Keratinocyte (primary cell): Measurements from ENCODE around the gene ZCCHC7. TPM values are rescaled to one million over a fixed set of nuclear protein-coding genes. Genes with fewer than 3 reads are reported as not detected.
"Not testable (repeated sequence)": the region's sequence is repeated elsewhere in the genome, so short reads cannot be mapped to it uniquely, and the experiment has no call there.

ENCODE experiments used
- DNase-seq: peaks from one replicate; pipeline ENCODE4 v3.0.0-alpha.2; 2011; ENCODE audit warnings: low read depth, missing footprints, low spot score
- FAIRE-seq: peaks from 2 replicates; lab custom pipeline; 2011; peaks lifted over from hg19 to GRCh38; lab: Jason Lieb, UNC
- H2AFZ ChIP-seq: 2 replicates; pipeline ENCODE4 v1.6.0; 2012; ENCODE audit warnings: low read length, control low read depth, inconsistent platforms; ENCODE audit not compliant: control insufficient read depth
- H3K27ac ChIP-seq: 2 replicates; pipeline ENCODE4 v1.5.1; 2011; ENCODE audit warnings: low read length; ENCODE audit not compliant: control insufficient read depth, insufficient read depth
- H3K27me3 ChIP-seq: 3 replicates; pipeline ENCODE4 v1.6.0; 2011; ENCODE audit warnings: low read length; ENCODE audit not compliant: control insufficient read depth, insufficient read depth; ENCODE audit errors: extremely low read depth
- H3K36me3 ChIP-seq, 2 experiments: 2 replicates in 1 of 2; 3 replicates in 1 of 2; pipeline ENCODE4 v1.5.1; 2011; ENCODE audit warnings: low read length in 2 of 2, mild to moderate bottlenecking in 1 of 2; ENCODE audit not compliant: control insufficient read depth in 2 of 2, insufficient read depth in 2 of 2; ENCODE audit errors: extremely low read depth in 1 of 2
- H3K4me1 ChIP-seq: 3 replicates; pipeline ENCODE4 v1.5.1; 2011; ENCODE audit warnings: low read length; ENCODE audit not compliant: control insufficient read depth, insufficient read depth; ENCODE audit errors: extremely low read depth
- H3K4me2 ChIP-seq: 3 replicates; pipeline ENCODE4 v1.6.0; 2011; ENCODE audit warnings: low read depth, low read length; ENCODE audit not compliant: control insufficient read depth, insufficient read depth; ENCODE audit errors: extremely low read depth
- H3K4me3 ChIP-seq, 3 experiments: fragments of 200-600 bp in 1 of 3; sonication (generic) in 1 of 3; 2 replicates in 2 of 3; 3 replicates in 1 of 3; pipeline ENCODE4 v1.5.1; 2011 to 2016; ENCODE audit warnings: low read length in 3 of 3, mild to moderate bottlenecking in 3 of 3, control low read depth in 2 of 3, inconsistent platforms in 1 of 3, low read depth in 1 of 3, mixed read lengths in 1 of 3, mixed run types in 1 of 3, moderate library complexity in 1 of 3; ENCODE audit not compliant: control insufficient read depth in 2 of 3, insufficient read depth in 2 of 3; ENCODE audit errors: extremely low read depth in 1 of 3
- H3K79me2 ChIP-seq: 2 replicates; pipeline ENCODE4 v1.6.0; 2012; ENCODE audit warnings: low read length; ENCODE audit not compliant: control insufficient read depth, insufficient read depth
- H3K9ac ChIP-seq: 3 replicates; pipeline ENCODE4 v1.6.0; 2011; ENCODE audit warnings: low read length; ENCODE audit not compliant: control insufficient read depth, insufficient read depth; ENCODE audit errors: extremely low read depth
- H3K9me1 ChIP-seq: 3 replicates; pipeline ENCODE4 v1.6.0; 2011; ENCODE audit warnings: low read length; ENCODE audit not compliant: control insufficient read depth, insufficient read depth; ENCODE audit errors: extremely low read depth
- H3K9me3 ChIP-seq: 2 replicates; pipeline ENCODE4 v1.5.1; 2012; ENCODE audit warnings: low read depth, low read length; ENCODE audit not compliant: control insufficient read depth
- H4K20me1 ChIP-seq: 3 replicates; pipeline ENCODE4 v1.6.0; 2011; ENCODE audit warnings: low read length; ENCODE audit not compliant: control insufficient read depth, insufficient read depth; ENCODE audit errors: extremely low read depth
- CTCF ChIP-seq, 3 experiments: IDR thresholded peaks in 1 of 3; conservative IDR thresholded peaks in 1 of 3; optimal IDR thresholded peaks in 1 of 3; 2 replicates in 2 of 3; 3 replicates in 1 of 3; pipeline versions ENCODE3 to v1.5.1; 2011; ENCODE audit warnings: low read length in 3 of 3, mild to moderate bottlenecking in 3 of 3, moderate library complexity in 2 of 3, control low read depth in 1 of 3, inconsistent platforms in 1 of 3; ENCODE audit not compliant: insufficient read depth in 2 of 3; ENCODE audit errors: extremely low read depth in 1 of 3
- EZH2 ChIP-seq: IDR thresholded peaks from one replicate; pipeline ENCODE4 v1.6.1; 2012; ENCODE audit warnings: inconsistent platforms, mild to moderate bottlenecking, low read length, moderate library complexity
- dilution Hi-C: fragments of 300-500 bp; cut with MboI; formaldehyde crosslinking; loops from one replicate; pipeline ENCODE4 v1.7.0; 2020; ENCODE audit warnings: low sequenced_read_pairs; ENCODE audit not compliant: extremely low pct_ligation_motif_present
- polyA plus RNA-seq, 5 experiments: library from polyadenylated mRNA; depleted of rRNA in 3 of 5; stranded (reverse) in 3 of 5; stranded (forward) in 1 of 5; unstranded in 1 of 5; fragments of >200 nt; gene quantifications; 1 replicate in 1 of 5; 2 replicates in 3 of 5; 3 replicates in 1 of 5; pipeline versions ENCODE4 v1.2.1 to v1.2.3, GENCODE V29; 2011 to 2012; ENCODE audit warnings: missing spikeins in 2 of 5, low read depth in 1 of 5, low replicate concordance in 1 of 5

ZCCHC7 gene
- polyA plus RNA-seq, 1 donor (not counting 4 experiments of a cell fraction or from before 2014, with no cell fraction given), result 16.5 TPM

- peaks cover 26% of the 10 kb centered on the region for H3K4me1 ChIP-seq
- no peak for FAIRE-seq
These were observed 81.2 kb downstream of the ZCCHC7 start for GRCh38 chr9:37201581-37201980.

GRCh38 chr9:37202091-37202490 lies 81.7 kb downstream of the ZCCHC7 start:
- Histone ChIP-seq H3K9me1 (no peaks in the 10 kb centered on the region), H3K27ac (no peak overlapping the region), H3K9me3 (no peaks in the 10 kb centered on the region), H4K20me1 (no peaks in the 10 kb centered on the region), H3K4me2 (no peak overlapping the region), H3K36me3 (peaks cover 0 to 4% of the 10 kb centered on the region in 2 experiments), H3K9ac (no peak overlapping the region), H2AFZ (no peak overlapping the region), H3K4me1 (peaks cover 23% of the 10 kb centered on the region), H3K79me2 (peaks cover 4% of the 10 kb centered on the region), H3K27me3 (no peaks in the 10 kb centered on the region), H3K4me3 (no peak overlapping the region)
- FAIRE-seq, result no peak
- DNase-seq, result no peak
- no peak for TF ChIP-seq CTCF (optimal IDR thresholded peaks at IDR 0.05 in 1 of 3, IDR thresholded peaks at IDR 0.05 in 1 of 3, conservative IDR thresholded peaks at IDR 0.05 in 1 of 3; ENCODE audit: extremely low read depth in 1 of 3, insufficient read depth in 2 of 3, low read length in 3 of 3)
- no peak for TF ChIP-seq EZH2
- dilution Hi-C loops, result no loop called here

More at GRCh38 chr9:37201581-37201980, 81.2 kb downstream of the ZCCHC7 start:
- no peaks in the 10 kb centered on the region for H3K9me1 ChIP-seq
- dilution Hi-C loops, result no loop called here
- no peak for DNase-seq
- no peak overlapping the region for H3K27ac ChIP-seq
- no peak overlapping the region for H3K4me2 ChIP-seq
- H3K9me3 ChIP-seq, result no peaks in the 10 kb centered on the region
- TF ChIP-seq EZH2 (no peak), CTCF (optimal IDR thresholded peaks at IDR 0.05 in 1 of 3, IDR thresholded peaks at IDR 0.05 in 1 of 3, conservative IDR thresholded peaks at IDR 0.05 in 1 of 3; ENCODE audit: extremely low read depth in 1 of 3, insufficient read depth in 2 of 3, low read length in 3 of 3) (no peak)
- peaks cover 4% of the 10 kb centered on the region for H3K79me2 ChIP-seq
- no peak overlapping the region for H3K4me3 ChIP-seq
- H3K36me3 ChIP-seq, result peaks cover 0 to 2% of the 10 kb centered on the region in 2 experiments
- H3K9ac ChIP-seq, result no peak overlapping the region
- H4K20me1 ChIP-seq, result no peaks in the 10 kb centered on the region
- H2AFZ ChIP-seq, result no peak overlapping the region
- H3K27me3 ChIP-seq, result no peaks in the 10 kb centered on the region

GRCh38 chr9:37203456-37203855 lies 83.1 kb downstream of the ZCCHC7 start:
- H3K4me3 ChIP-seq, H3K4me2 ChIP-seq, H3K27me3 ChIP-seq, H3K27ac ChIP-seq, H3K36me3 ChIP-seq, H3K9ac ChIP-seq, H3K79me2 ChIP-seq, dilution Hi-C loops, H3K9me1 ChIP-seq, H4K20me1 ChIP-seq, H3K9me3 ChIP-seq, FAIRE-seq, H2AFZ ChIP-seq, DNase-seq: not testable (repeated sequence)
- H3K4me1 ChIP-seq, result peaks cover 10% of the 10 kb centered on the region
